Measurements from ENCODE around the gene RGL4.
"Not testable (repeated sequence)": the region's sequence is repeated elsewhere in the genome, so short reads cannot be mapped to it uniquely, and the experiment has no call there.

Gene RGL4

GRCh38 chr22:23728108-23728507, 37.3 kb downstream of the RGL4 start:
- in situ Hi-C loops (cut with MboI; ENCODE audit: low sequenced_read_pairs), result not testable (repeated sequence)

- in situ Hi-C loops (cut with MboI; ENCODE audit: low sequenced_read_pairs), result no loop called here
These were observed 46.9 kb downstream of the RGL4 start for GRCh38 chr22:23737696-23738095.

DNA sequence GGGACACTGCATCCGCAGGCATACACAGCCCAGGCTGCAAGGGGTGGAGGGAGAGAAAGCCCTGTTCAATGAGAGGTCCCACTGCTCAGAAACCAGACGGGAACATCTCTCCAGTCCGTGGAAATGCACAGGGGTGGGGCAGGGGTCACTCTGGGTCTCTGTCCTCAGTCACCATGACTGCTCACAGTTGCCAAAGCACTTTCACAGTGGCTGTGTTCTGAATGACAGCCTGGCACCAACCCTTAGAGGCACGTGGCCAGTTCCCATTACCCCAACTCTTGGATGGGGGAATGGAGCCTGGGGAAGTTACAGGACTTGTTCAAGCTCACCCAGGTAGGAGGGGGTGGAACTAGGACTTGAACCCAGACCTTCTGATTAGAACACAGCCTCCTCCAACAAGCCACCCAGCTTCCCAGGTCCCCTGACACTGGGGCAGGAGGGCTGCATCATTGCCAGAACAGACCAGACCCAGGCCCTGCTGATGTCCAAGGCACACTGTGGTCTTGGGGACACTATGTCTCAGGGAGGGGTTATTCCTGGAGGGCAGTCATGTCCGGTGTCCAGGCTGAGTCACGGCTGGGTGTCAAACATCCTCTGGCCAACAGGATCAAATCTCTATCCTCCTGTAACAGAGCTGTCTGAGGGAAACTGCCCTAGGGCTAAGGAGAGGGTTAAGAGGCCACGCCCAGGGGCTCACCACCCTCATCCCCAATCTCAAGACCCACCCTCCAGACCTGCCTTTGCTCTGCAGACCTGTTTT, 51.9 kb downstream of the RGL4 start:
- in situ Hi-C loops (cut with MboI; ENCODE audit: low sequenced_read_pairs), result no loop called here

GRCh38 chr22:23743303-23743705, 52.5 kb downstream of the RGL4 start:
- in situ Hi-C loops (cut with MboI; ENCODE audit: low sequenced_read_pairs), result no loop called here

GRCh38 chr22:23744001-23744400, 53.2 kb downstream of the RGL4 start:
- in situ Hi-C loops (cut with MboI; ENCODE audit: low sequenced_read_pairs), result no loop called here

GRCh38 chr22:23744485-23744884, 53.7 kb downstream of the RGL4 start:
- in situ Hi-C loops (cut with MboI; ENCODE audit: low sequenced_read_pairs), result no loop called here

- in situ Hi-C loops (cut with MboI; ENCODE audit: low sequenced_read_pairs), result no loop called here
These were observed 55.0 kb downstream of the RGL4 start for GRCh38 chr22:23745791-23746190.

Measured in HL-60/S4 treated with phorbol 12-myristate 13-acetate at 8.2 ng/mL for 4 days and 3 days (cell line).